Activated T-cell treated with anti-CD3 and anti-CD28 coated beads for 24 hours (primary cell): ENCODE measurements around the gene ESPNL.
"Not testable (repeated sequence)": the region's sequence is repeated elsewhere in the genome, so short reads cannot be mapped to it uniquely, and the experiment has no call there.

Experiments used
- DNase-seq: peaks from one replicate; pipeline ENCODE4 v3.0.0-alpha.2; 2020; ENCODE audit warnings: low read depth

ESPNL gene

DNA sequence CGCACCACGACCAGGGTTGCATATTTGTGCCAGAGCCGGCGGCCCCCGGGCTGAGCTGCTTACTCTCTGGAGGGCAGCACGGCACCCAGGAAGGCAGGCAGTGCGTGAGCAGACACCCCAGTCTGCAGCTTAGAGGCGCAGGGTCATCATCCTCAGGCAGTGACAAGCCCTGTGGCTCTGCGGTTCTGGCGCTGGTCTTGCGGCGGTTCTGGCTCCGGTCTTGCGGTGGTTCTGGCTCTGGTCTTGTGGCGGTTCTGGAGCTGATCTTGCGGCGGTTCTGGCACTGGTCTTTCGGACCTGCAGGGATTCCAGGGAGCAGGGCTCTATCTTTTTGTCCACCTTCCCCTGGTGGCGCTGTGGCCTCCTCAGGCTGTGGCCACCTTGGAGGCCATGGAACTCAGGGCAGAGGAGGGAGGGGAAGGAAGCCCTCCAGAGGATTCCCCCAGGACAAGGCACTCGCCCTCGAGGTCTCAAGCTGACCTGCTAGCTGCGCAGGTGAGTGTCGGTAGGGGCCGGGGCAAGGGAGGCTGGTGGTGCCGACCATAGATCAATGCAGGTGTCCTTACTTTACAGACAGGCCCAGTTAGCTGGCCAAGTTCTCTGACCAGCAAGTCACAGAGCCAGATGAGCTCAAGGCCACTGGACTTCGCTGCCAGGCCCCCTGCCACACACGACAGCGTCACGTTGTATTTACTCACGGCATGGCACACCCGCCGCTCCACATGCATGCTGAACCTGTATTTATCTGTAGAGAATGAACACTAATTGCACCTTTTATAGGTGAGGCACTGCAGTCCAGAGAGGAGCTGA is 14.9 kb downstream of the ESPNL start:
- no peak for DNase-seq

DNA sequence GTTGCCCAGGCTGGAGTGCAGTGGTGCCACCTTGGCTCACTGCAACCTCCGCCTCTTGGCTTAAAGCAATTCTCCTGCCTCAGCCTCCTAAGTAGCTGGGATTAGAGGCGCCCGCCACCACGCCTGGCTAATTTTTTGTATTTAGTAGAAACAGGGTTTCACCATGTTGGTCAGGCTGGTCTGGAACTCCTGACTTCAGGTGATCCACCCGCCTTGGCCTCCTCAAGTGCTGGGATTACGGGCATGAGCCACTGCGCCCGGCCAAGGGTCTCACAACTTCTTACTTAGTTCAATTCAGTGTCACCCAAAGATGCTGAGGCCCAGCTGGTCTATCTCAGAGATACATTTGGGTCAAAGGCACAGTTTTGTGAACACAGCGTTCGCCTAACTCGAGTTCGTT is 15.6 kb downstream of the ESPNL start:
- DNase-seq, result not testable (repeated sequence)

DNA sequence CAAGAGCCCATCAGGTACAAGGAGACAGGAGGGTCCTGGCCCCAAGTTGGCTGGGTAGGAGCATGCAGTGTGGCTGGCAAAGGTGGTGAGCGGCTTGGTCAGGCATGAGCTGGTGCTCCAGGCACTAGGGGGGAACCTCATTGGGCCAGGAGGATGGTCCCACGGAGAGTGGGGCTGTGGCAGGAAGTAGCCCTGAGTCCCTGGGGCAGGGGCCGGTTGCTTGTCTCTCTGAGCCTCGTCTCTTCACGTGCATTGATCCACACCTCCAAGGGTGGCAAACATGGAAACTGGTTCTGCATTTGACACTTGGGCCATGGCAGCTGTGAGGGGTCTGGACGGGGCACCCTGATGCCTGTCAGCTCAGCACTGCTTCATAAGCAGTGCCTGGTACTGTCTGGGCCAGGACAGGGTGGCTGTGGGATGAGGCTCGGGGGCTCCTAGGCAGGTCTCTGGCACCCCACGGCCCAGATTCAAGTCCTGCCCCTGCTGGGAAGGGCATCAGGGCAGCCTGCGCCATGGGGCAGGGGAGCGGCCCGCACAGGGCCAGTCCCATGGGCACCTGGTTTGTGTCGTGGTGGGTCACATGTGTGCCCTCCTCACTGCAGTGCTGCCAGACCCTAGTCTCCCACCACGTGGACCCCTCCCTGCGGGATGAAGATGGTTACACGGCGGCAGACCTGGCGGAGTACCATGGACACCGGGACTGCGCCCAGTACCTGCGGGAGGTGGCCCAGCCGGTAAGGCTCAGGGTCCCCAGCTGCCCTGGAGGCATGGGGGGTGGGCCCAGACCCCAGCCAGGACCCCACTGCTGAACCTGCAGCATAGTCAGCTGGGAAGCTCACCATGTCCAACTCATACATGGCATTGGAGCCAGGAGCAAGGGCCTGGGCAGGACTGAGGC is 16.4 kb downstream of the ESPNL start:
- no peak for DNase-seq

DNA sequence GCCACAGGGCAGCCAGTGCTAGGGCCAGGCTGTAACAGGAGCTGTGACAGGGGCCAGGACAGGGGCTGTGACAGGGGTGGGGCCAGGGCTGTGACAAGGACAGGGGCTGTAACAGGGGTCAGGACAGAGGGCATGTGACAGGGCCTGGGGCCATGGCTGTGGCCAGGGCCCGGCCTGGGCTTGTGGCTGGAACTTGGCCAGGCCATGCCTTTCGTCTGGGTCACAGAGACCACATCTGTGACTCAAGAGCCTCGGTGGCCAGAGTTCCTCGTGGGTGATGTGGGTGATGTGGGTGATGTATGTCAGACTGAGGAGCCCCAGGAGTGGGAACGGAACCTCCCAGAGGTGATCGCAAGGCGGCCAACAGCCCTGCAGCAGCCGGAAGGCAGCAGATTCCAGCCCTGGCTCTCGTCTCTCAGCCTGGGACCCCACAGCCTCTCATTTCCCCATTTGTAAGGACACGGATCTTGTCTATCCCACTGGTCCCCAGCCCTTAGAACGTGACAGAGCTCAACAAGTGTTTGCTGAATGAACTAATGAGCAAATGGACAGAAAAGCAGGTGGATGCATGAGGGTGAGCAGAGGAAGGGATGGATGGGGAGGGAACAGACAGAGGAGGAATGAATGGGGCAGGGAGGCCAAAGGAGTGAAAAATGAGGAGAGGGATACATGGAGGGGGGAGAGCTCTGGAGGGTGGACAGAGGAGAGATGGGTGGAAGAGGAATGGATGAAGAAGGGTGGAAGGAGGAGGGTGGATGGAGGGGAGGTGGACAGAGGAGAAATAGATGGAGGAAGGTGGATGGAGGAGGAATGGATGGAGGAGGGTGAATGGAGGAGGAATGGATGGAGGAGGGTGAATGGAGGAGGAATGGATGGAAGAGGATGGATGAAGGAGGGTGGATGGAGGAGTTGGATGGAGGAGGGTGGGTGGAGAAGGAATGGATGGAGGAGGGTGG is 17.3 kb downstream of the ESPNL start:
- no peak for DNase-seq

DNA sequence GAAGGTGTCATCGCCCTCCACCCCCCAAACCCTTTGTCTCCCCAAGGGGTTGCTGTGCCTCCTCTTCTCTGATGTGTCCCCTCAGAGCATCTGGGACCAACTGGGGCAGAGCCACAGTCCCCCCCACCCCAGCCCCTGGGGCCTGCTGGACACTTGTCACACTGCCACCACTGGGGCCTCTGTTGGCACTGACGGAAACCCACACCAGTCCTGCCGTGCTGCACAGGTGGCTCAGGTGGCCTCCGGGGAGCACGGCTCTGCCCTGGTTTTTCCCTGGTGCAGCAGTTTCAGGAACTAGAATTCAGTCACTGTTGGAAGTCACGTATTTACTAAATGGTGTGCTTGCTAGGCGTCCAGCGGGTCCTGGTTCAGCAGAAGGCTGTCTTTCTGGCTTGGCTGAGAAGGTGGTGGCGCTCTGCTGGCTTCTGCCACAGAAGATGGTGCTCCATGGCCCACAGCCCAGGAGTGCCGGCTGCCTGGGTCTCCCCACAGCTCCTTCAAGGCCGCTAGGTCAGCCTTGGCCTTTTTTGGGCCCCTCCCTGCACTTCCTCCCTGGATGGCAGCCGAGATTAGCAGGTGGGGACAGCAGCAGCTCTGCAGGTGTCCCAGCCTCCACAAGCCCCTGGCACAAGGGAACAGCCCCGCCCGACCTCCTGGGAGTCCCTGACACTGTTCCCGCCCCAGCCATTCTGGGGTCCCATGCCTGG is 19.8 kb downstream of the ESPNL start:
- no peak for DNase-seq

DNA sequence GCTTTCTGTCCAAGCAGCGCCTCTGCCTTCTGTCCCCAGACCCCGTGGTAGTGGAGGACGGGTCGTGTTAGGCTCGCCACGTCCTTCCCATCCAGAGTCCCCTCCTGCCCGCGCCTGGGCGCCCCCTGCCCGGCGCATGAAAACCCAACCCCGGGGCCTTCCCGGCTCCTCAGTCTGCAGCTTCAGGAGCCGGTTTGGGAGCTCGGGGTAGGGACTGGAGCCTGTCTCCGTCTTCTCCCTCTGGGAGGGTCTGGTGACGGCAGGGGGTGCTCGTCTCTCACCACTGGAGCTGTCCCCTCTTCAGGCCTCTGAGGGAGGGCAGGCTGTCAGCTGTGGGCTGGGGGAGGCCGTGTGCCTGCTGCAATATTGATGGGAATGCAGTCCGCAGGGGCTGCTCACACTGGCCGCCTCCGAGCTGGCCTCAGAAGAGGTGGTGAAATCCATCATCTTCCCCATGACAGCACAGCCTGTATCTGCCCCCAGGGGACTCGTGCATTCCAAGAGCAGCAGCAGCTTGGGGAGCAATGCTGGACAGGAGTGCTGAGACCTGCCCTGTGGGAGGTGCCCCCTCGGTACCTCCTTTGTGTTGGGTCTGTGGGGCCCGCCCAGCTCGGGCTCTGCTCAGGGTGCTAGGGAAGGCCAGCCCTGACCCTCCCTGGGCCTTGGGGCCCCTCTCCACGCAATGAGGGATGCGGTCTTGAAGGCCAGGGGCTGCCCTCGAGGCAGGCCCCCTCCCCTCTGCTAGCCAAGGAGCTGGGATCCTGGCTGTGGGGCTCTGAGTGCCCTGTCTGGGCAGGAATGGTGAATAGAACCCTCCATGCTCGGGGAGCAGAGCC is 20.5 kb downstream of the ESPNL start:
- no peak for DNase-seq

DNA sequence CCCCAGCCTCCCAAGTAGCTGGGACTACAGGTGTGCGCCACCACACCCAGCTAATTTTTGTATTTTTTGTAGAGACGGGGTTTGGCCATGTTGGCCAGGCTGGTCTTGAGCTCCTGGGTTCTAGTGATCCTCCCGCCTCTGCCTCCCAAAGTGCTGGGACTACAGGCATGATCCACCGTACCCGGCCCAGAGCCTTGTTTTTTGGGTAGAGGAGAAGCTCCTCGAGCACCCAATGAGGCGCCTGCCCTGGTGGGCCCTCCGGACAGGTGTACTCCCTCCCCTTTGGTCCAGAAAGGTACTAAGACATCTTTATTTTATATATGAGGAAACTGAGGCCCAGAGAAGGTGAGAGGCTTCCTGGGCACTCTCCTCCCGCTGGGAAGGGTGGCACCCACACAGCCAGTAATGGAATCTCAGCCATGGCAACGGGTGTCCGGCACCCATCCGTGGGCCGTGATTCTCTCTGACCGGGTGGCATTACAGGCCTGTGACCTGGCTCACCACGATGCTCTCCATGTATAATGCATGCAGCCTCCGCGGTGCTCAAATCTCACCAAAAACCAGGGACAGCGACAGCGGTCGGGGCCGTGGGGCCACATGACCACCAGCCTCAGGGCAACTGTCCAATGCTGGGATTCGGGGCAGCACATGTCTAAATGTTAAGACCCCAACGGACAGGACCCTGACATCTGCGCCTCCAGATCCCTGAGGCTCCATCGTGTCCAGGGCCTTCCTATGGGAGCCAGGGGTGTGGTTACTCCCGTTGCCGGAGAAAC is 21.6 kb downstream of the ESPNL start:
- DNase-seq, result no peak

DNA sequence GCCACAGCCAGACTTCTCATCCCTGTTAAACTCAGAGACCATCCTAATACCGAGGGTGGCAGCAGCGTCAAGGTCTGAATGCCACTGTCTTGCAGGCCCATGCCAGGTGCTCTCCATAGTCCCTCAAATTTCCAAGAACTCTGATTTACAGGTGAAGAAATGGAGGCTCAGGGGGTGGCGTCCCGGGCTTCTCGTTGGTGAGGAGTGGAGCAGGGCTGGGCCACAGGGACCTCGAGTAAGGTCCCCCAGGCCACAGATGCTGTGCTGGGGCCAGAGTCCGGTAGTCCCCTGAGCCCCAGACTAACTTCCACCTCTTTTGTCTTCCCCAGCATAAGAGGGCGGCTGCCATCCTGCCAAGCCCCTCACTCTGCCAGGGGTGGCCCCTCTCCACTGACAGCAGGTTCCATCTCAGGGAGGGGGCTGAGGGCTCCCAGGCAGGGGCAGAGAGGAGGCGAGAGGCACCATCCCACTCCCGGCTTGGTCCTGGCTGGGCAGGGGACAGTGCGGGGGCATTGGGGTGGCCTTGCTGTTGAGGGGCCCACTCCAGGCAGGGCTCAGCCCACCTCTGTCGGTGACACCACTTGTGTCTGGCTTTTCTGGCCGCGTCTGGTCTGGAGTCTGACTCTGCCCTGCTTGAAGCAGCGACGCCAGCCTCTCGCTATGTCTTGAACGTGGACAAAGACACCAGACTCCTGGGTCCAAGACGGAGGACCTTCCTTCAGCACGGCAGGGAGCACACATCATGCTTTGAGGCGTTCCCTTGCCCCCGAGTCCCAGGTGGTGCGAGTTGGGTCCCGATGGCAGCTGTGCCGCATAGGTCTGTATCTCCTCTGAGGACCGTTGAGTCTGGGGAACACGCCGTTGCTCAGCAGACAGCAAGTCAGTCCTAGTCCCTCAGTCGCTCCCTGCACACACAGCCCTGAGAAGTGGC is 22.4 kb downstream of the ESPNL start:
- DNase-seq, result no peak

DNA sequence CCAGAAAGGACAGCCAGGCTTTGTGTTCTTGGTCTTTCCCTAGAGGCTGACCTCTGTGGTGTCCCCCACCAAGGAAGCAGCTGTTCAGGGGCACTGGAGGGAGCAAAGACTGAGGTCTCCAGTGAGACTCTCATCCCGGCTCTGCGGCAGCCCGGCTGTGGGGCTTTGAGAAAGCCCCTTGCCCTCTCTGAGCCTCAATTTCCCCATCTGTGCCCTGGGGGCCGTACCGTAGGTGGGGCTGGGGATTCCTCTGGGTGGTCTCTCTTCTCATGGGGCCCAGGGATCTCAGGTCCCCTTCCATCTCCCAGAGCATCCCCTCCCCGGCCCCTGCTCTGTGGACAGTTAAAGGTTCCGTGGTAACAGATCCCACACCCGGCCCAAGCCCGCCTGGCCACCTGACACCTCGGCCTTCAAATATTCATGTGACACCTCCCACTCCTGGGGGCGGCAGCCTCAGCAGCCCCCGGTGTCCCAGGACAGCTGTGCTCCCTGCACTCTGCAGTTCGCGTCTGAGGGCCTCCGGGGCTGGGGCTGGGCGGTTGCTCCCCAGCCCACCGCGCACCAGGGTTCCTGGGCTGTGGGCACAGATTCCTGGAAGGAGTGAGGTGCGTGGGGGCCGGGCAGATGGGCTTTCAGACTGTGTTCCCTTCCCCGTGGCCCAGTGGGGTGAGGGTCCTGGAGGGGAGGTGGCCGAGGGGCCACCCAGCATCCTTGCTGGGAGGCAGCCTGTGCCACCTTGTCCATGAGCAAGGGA is 23.3 kb downstream of the ESPNL start:
- DNase-seq, result no peak

DNA sequence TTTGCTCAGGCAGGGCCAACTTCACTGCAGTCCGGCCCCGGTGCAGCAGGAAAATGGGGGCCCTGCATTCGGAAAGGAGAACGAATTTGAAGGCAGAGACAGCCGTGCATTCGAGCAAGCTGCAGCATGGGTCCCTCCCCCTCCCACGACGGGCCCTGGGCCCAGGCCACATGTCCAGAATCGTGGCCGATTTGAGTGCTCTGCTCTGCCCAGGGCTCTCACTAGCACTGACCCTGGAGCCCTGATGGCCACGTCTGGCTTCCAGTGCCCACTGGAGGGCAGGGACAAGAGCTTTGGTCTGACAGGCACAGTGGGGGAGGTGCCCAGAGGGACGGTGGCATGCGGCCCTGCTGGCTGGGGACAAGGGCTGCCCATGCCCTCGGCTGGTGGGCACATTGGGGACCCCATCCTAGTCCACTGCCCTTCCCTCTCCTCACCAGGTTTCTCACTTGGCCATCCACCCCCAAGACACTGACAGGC is 23.9 kb downstream of the ESPNL start:
- DNase-seq, result no peak

DNA sequence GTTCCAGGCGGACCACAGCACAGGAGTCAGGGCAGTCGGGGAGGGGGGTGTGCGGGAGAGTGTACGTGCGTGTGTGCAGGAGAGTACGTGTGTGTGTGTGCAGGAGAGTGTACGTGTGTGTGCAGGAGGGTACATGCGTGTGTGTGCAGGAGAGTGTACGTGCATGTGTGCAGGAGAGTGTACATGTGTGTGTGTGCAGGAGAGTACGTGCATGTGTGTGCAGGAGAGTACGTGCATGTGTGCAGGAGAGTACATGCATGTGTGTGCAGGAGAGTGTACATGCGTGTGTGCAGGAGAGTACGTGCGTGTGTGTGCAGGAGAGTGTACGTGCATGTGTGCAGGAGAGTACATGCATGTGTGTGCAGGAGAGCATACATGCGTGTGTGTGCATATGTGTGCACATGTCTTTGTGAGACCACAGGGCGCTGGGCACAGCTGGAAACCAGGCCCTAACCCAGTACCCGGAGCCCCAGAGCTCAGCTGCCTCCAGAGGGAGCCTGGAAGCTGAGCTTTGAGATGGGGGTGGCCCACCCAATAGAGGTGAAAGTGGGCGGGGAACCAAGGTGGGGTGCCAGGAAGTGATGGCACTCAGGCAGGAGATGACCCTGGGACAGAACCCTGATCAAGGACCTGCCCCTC is 24.5 kb downstream of the ESPNL start:
- no peak for DNase-seq

DNA sequence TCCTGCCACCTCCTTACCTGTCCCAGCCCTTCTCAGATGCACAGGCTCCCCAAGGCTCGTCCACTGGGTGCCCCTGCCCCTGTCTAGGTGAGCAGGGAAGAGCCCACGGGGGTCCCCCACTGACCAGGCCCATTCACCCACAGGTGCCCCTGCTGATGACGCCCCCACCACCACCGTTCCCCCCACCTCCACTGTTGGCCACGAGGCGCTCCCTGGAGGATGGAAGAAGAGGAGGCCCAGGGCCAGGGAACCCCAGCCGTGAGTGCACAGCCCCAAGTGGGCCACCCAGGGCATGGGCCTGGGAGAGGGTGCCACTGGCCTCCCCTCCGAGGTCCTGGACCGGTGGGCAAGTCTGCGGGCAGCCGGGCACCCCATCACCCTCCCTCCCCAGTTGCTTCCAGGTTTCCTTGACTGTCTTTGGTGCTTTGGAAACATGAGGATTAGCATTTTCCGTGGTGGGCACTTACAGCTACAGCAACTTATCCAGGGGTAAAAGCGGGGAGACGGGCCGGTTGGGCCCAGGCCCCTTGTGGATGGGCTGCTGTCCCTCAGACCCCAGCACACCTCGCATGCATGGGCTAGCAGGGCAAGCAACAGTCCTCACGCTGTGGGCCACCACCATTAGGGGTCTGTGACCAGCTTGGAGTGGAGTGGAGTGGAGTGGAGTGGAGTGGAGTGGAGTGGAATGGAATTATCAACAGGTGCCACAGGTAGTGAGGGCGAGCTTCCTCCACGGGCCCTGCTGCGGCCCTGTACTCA is 25.2 kb downstream of the ESPNL start:
- no peak for DNase-seq

DNA sequence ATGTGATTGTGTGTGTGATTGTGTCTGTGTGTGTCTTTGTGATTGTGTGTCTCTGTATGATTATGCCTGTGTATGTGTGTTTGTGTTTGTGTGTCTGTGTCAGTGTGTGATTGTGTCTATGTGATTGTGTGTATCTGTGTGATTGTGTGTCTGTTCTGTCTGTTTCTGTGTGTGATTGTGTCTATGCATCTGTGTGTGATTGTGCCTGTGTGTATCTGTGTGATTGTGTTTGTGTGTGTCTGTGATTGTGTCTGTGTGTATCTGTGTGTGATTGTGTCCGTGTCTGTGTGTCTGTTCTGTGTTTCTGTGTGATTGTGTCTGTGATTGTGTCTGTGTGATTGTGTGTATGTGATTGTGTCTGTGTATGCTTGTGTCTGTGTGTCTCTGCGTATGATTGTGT is 26.2 kb downstream of the ESPNL start:
- no peak for DNase-seq

DNA sequence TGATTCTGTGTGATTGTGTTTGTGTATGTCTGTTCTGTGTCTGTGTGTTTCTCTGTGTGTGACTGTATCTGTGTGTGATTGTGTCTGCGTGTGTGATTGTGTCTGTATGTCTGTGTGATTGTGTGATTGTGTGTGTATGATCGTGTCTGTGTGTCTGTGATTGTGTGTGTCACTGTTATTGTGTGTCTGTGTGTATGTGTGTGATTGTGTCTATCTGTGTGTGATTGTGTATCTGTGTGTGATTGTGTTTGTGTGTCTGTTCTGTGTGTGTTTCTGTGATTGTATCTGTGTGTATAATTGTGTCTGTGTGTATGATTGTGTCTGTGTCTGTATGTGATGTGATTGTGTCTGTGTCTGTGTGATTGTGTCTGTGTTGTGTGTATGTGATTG is 26.6 kb downstream of the ESPNL start:
- no peak for DNase-seq

DNA sequence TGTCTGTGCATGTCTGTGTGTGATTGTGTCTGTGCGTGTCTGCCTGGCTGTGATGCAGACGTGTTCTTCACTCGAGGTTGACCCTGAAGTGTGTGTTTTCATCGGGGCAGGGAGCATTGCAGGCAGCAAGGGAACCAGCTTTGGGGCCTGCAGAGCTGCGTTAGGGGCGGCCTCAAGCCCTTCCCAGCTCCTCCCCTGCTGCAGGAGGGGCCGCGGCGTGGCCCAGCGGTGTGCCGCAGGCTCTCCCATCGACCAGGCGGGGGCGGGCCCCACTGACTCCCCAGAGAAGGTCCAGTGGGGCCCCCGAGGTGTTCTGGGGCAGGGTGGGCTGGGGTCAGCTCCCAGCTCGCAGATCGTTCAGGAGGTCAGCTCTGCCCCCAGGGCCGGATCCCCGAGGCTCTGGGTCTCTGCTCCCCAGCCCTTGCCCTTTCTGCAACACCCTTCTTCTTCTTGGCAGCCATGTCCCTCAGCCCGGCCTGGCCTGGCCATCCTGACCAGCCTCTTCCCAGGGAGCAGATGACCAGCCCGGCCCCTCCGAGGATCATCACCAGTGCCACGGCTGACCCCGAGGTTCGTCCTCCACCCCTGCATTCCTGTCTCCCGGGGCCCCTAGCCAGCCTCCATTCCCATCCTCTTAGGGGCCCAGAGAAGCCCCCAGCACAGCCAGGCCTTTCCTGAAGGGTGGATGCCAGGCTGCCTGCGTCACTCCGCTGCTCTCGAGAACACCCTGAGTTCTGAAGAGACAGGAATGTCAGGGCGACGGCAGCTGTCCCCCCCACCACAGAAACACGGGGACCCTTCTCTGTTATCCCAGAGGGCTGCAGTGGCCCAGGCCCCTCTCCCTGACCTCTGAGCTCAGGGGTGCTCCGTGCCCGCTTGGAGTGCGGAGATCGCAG is 27.3 kb downstream of the ESPNL start:
- no peak for DNase-seq
